Cardiac muscle cell (in vitro differentiated cells and primary cell): ENCODE measurements around the gene CDC14A. TPM values are rescaled to one million over a fixed set of nuclear protein-coding genes. Genes with fewer than 3 reads are reported as not detected.
A peak's percentile ranks its signal among the peaks of the same experiment; 100 is the strongest.
"Not testable (repeated sequence)": the region's sequence is repeated elsewhere in the genome, so short reads cannot be mapped to it uniquely, and the experiment has no call there.

ENCODE experiments used
- DNase-seq, 2 donors: peaks; one replicate each; pipeline versions ENCODE4 v3.0.0 to v3.0.0-alpha.2; 2010 to 2017; ENCODE audit warnings: low read depth in 1 of 2, low spot score in 1 of 2
- H3K27ac ChIP-seq: fragments of 200-600 bp; sonication (generic); 2 replicates; pipeline ENCODE4 v1.5.1; 2016
- H3K27me3 ChIP-seq: fragments of 200-600 bp; sonication (generic); 2 replicates; pipeline ENCODE4 v1.6.0; 2016; ENCODE audit warnings: control low read depth
- H3K36me3 ChIP-seq: fragments of 200-600 bp; sonication (generic); 2 replicates; pipeline ENCODE4 v1.5.1; 2016; ENCODE audit warnings: control low read depth
- H3K4me1 ChIP-seq: fragments of 200-600 bp; sonication (generic); 2 replicates; pipeline ENCODE4 v1.8.1; 2017; ENCODE audit warnings: low read depth, mild to moderate bottlenecking, mixed run types
- H3K4me3 ChIP-seq: fragments of 200-600 bp; sonication (generic); 2 replicates; pipeline ENCODE4 v1.5.1; 2016; ENCODE audit warnings: mild to moderate bottlenecking
- H3K9me3 ChIP-seq: fragments of 200-600 bp; sonication (generic); 2 replicates; pipeline ENCODE4 v1.5.1; 2017; ENCODE audit warnings: low read depth, mild to moderate bottlenecking, control low read depth
- CTCF ChIP-seq: IDR thresholded peaks from 2 replicates; pipeline ENCODE4 v1.5.1; 2012; ENCODE audit warnings: low read depth, mild to moderate bottlenecking, low read length
- polyA plus RNA-seq: library from polyadenylated mRNA; unstranded; fragments of >200 nt; fragmentation: Nextera tagmentation; extraction: Ambion mirVana; gene quantifications from 2 replicates; pipeline ENCODE4 v1.2.1, GENCODE V29; 2016
- total RNA-seq: library from RNA; depleted of rRNA; stranded (reverse); fragments of >200 nt; gene quantifications from 2 replicates; pipeline ENCODE4 v1.2.3, GENCODE V29; 2016

CDC14A gene
- total and polyA plus RNA-seq, 2 experiments from 2014 or later, result 9.6 to 16.9 TPM

DNA sequence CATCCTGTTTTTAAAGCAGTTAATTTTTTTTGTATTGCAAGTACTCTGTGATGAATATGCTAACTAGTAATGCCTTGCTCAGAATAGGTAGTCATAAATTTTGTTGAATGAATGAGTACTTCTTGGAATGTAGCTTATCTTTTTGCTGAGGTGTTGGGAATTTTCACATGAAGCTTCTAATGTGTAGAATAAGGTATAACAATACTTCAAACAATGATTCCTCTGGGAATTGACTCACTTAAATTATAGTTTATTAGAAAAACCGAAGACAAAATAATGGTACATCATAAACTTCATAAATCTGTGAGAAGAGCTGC lies 13.9 kb downstream of the CDC14A start:
- no peaks in the 10 kb centered on the region for H3K27me3 ChIP-seq
- TF ChIP-seq CTCF, result no peak
- no peak for DNase-seq
- no peak overlapping the region for H3K4me3 ChIP-seq
- H3K27ac ChIP-seq, result no peak overlapping the region
- H3K36me3 ChIP-seq, result no peaks in the 10 kb centered on the region
- no peaks in the 10 kb centered on the region for H3K9me3 ChIP-seq
- H3K4me1 ChIP-seq, result peaks cover 7% of the 10 kb centered on the region

DNA sequence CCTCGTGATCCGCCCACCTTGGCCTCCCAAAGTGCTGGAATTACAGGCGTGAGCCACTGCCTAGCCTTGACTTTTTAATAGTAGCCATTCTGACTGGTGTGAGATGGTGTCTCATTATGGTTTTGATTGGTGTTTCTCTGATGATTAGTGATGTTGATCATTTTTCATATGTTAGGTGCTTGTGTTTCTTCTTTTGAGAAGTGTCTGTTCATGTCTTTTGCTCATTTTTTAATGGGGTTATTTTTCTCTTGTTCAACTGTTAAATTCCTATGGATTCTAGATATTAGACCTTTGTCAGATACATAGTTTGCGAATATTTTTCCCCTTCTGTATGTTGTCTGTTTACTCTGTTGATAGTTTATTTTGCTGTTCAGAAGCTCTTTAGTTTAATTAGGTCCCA lies 17.0 kb downstream of the CDC14A start:
- DNase-seq, H3K9me3 ChIP-seq: not testable (repeated sequence)

DNA sequence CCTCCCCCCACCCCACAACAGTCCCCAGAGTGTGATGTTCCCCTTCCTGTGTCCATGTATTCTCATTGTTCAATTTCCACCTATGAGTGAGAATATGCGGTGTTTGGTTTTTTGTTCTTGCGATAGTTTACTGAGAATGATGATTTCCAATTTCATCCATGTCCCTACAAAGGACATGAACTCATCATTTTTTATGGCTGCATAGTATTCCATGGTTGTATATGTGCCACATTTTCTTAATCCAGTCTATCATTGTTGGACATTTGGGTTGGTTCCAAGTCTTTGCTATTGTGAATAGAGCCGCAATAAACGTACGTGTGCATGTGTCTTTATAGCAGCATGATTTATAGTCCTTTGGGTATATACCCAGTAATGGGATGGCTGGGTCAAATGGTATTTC lies 21.6 kb downstream of the CDC14A start:
- not testable (repeated sequence) for H3K27me3 ChIP-seq, H3K36me3 ChIP-seq, H3K4me3 ChIP-seq, H3K4me1 ChIP-seq, H3K9me3 ChIP-seq, DNase-seq, H3K27ac ChIP-seq

More for the DNA sequence above, 17.0 kb downstream of the CDC14A start:
- not testable (repeated sequence) for H3K4me1 ChIP-seq, H3K27ac ChIP-seq, H3K27me3 ChIP-seq, H3K36me3 ChIP-seq, H3K4me3 ChIP-seq

- not testable (repeated sequence) for H3K27ac ChIP-seq, DNase-seq, H3K4me1 ChIP-seq, H3K4me3 ChIP-seq, H3K9me3 ChIP-seq, H3K36me3 ChIP-seq, H3K27me3 ChIP-seq
These were observed 24.6 kb downstream of the CDC14A start for GRCh38 chr1:100376890-100377289.

GRCh38 chr1:100377590-100378361 lies 25.5 kb downstream of the CDC14A start:
- H3K36me3 ChIP-seq, result no peaks in the 10 kb centered on the region
- H3K9me3 ChIP-seq, result no peaks in the 10 kb centered on the region
- DNase-seq, result no peak
- H3K4me3 ChIP-seq, result no peak overlapping the region
- H3K27ac ChIP-seq, result peak overlapping the region; percentile 1
- H3K27me3 ChIP-seq, result no peaks in the 10 kb centered on the region
- H3K4me1 ChIP-seq, result no peaks in the 10 kb centered on the region
- TF ChIP-seq CTCF, result no peak

DNA sequence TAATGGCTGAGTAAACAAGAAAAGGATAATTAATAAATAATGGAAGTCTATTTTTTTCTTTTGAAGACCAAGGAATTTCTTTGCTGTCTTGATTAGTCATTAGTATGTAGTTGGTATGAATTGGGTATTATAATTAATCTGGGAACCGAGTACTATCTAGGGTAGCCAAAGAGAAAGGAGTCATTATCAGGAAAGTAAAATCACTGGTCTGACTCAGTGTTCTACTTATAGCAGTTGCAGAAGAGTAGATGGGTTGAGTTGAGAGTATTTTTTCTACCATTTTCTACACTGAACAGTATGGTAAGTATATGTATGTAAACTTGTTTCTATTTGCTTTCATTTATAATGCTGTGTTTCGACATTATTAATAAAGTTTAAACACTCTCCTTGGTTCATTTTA lies 26.6 kb downstream of the CDC14A start:
- TF ChIP-seq CTCF, result no peak

DNA sequence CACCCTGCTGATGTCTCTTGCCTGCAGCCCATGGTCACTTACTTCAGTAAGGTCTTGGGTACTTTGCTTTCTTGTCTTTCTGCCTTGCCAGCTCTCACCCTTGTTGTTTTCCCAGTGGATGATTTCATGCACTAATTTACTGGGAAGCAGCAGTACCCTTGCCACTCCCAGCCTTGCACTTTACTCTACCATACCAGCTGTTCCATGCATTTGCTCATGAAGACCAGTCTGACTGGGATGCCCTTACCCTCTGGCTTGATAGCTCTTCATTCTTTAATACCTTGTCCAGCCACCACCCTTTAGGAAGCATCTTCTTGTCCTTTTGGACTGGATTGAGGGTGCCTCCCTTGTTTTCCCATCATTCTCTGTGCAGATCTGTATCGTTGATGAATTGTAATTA lies 28.3 kb downstream of the CDC14A start:
- Histone ChIP-seq H3K4me1 (no peaks in the 10 kb centered on the region), H3K4me3 (no peak overlapping the region), H3K27ac (no peak overlapping the region), H3K27me3 (no peaks in the 10 kb centered on the region), H3K36me3 (no peaks in the 10 kb centered on the region), H3K9me3 (no peaks in the 10 kb centered on the region)
- no peak for TF ChIP-seq CTCF
- no peak for DNase-seq

More for the DNA sequence above, 26.6 kb downstream of the CDC14A start:
- no peaks in the 10 kb centered on the region for H3K36me3 ChIP-seq
- no peaks in the 10 kb centered on the region for H3K27me3 ChIP-seq
- no peak overlapping the region for H3K27ac ChIP-seq
- H3K4me1 ChIP-seq, result no peaks in the 10 kb centered on the region
- no peaks in the 10 kb centered on the region for H3K9me3 ChIP-seq
- DNase-seq, result no peak
- no peak overlapping the region for H3K4me3 ChIP-seq
